Kidney capillary endothelial cell (primary cell): ENCODE measurements around the gene MYOM1.
"Not testable (repeated sequence)": the region's sequence is repeated elsewhere in the genome, so short reads cannot be mapped to it uniquely, and the experiment has no call there.

ENCODE experiments used
- DNase-seq: peaks from one replicate; pipeline ENCODE4 v3.0.0-alpha.2; 2018; ENCODE audit warnings: low spot score

MYOM1 gene

GRCh38 chr18:3248658-3249359 lies 29.0 kb upstream of the MYOM1 start:
- peak; percentile 57 for DNase-seq

- no peak for DNase-seq
Measured at GRCh38 chr18:3248062-3248657, 28.4 kb upstream of the MYOM1 start.

GRCh38 chr18:3247240-3248061 lies 27.7 kb upstream of the MYOM1 start, which contains the start of gene MYL12A:
Gene MYL12A (plus strand): TSS chr18:3247801. CDS start chr18:3253248, 5,447 bp downstream.
- DNase-seq: peak; percentile 99

GRCh38 chr18:3246635-3247239 lies 27.0 kb upstream of the MYOM1 start:
- no peak for DNase-seq

GRCh38 chr18:3245853-3246634 lies 26.3 kb upstream of the MYOM1 start:
- DNase-seq: peak; percentile 90

GRCh38 chr18:3245185-3245564 lies 25.4 kb upstream of the MYOM1 start:
- no peak for DNase-seq

- no peak for DNase-seq
Measured at GRCh38 chr18:3238742-3239141, 19.0 kb upstream of the MYOM1 start.

- no peak for DNase-seq
Measured at GRCh38 chr18:3236470-3236869, 16.7 kb upstream of the MYOM1 start.

- DNase-seq: no peak
Measured at GRCh38 chr18:3235846-3236245, 16.1 kb upstream of the MYOM1 start.

- DNase-seq: no peak
Measured at GRCh38 chr18:3234457-3234856, 14.7 kb upstream of the MYOM1 start.

GRCh38 chr18:3233433-3234168 lies 13.8 kb upstream of the MYOM1 start:
- no peak for DNase-seq

GRCh38 chr18:3233004-3233403 lies 13.2 kb upstream of the MYOM1 start:
- no peak for DNase-seq

- no peak for DNase-seq
Measured at GRCh38 chr18:3230401-3231334, 10.9 kb upstream of the MYOM1 start.

GRCh38 chr18:3226048-3226447 lies 6.3 kb upstream of the MYOM1 start:
- no peak for DNase-seq

- no peak for DNase-seq
Measured at GRCh38 chr18:3225588-3225987, 5.8 kb upstream of the MYOM1 start.

- DNase-seq: no peak
Measured at GRCh38 chr18:3224223-3224622, 4.5 kb upstream of the MYOM1 start.

GRCh38 chr18:3223356-3223755 lies 3.6 kb upstream of the MYOM1 start:
- no peak for DNase-seq

- no peak for DNase-seq
Measured at GRCh38 chr18:3221496-3221895, 1.7 kb upstream of the MYOM1 start.

- DNase-seq: not testable (repeated sequence)
Measured at GRCh38 chr18:3220868-3221267, 1.1 kb upstream of the MYOM1 start.

GRCh38 chr18:3219241-3219630 lies 532 bp downstream of the MYOM1 start:
- DNase-seq: no peak
